OCI-LY1 (cell line): Measurements from ENCODE around the gene SLC16A1.

Experiments used
- H2AFZ ChIP-seq: fragments of 200-600 bp; sonication (generic), shearing (Covaris generic); 2 replicates; pipeline ENCODE4 v1.6.0; 2014; ENCODE audit warnings: antibody characterized with exemption, mild to moderate bottlenecking, low read length
- H3F3A ChIP-seq: fragments of 200-600 bp; sonication (generic), shearing (Covaris generic); 2 replicates; pipeline ENCODE4 v1.6.0; 2014; ENCODE audit warnings: mild to moderate bottlenecking, antibody characterized with exemption, low read length, moderate library complexity; ENCODE audit not compliant: insufficient read depth
- H3K27ac ChIP-seq: fragments of 200-600 bp; sonication (generic); 2 replicates; pipeline ENCODE4 v1.5.1; 2014; ENCODE audit warnings: low read length, mixed run types, mild to moderate bottlenecking, low read depth; ENCODE audit not compliant: poor library complexity, severe bottlenecking
- H3K27me3 ChIP-seq: fragments of 200-600 bp; sonication (generic); 2 replicates; pipeline ENCODE4 v1.6.0; 2014; ENCODE audit warnings: antibody characterized with exemption, mild to moderate bottlenecking, low read length, moderate library complexity; ENCODE audit not compliant: insufficient read depth
- H3K36me3 ChIP-seq: fragments of 200-600 bp; sonication (generic); 2 replicates; pipeline ENCODE4 v1.6.1; 2014; ENCODE audit warnings: mild to moderate bottlenecking, antibody characterized with exemption, low read length, moderate library complexity, mixed read lengths; ENCODE audit not compliant: insufficient read depth
- H3K4me1 ChIP-seq: fragments of 200-600 bp; sonication (generic); 2 replicates; pipeline ENCODE4 v1.5.1; 2014; ENCODE audit warnings: mild to moderate bottlenecking, low read length, moderate library complexity; ENCODE audit not compliant: insufficient read depth, severe bottlenecking
- H3K4me2 ChIP-seq: fragments of 200-600 bp; sonication (generic), shearing (Covaris generic); 2 replicates; pipeline ENCODE4 v1.6.1; 2014; ENCODE audit warnings: low read length
- H3K4me3 ChIP-seq: fragments of 200-600 bp; sonication (generic); 2 replicates; pipeline ENCODE4 v1.5.1; 2014; ENCODE audit warnings: low read length, low read depth, mild to moderate bottlenecking, mixed read lengths; ENCODE audit not compliant: poor library complexity, severe bottlenecking
- H3K79me2 ChIP-seq: fragments of 200-600 bp; shearing (Covaris generic); 2 replicates; pipeline ENCODE4 v1.6.1; 2016; ENCODE audit warnings: mixed run types, low read length, mixed read lengths; ENCODE audit not compliant: insufficient read depth
- H3K9ac ChIP-seq: fragments of 200-600 bp; sonication (generic), shearing (Covaris generic); 2 replicates; pipeline ENCODE4 v1.6.1; 2014; ENCODE audit warnings: mild to moderate bottlenecking, low read length, mixed read lengths
- H3K9me2 ChIP-seq: fragments of 200-600 bp; sonication (generic), shearing (Covaris generic); 2 replicates; pipeline ENCODE4 v1.6.1; 2014; ENCODE audit warnings: low read depth, mild to moderate bottlenecking, low read length, mixed read lengths
- H3K9me3 ChIP-seq: fragments of 200-600 bp; shearing (Covaris generic); 2 replicates; pipeline ENCODE4 v1.6.1; 2014; ENCODE audit warnings: low read length, mixed read lengths
- H4K20me1 ChIP-seq: fragments of 200-600 bp; sonication (generic), shearing (Covaris generic); 2 replicates; pipeline ENCODE4 v1.6.0; 2016; ENCODE audit warnings: mild to moderate bottlenecking, low read length; ENCODE audit not compliant: insufficient read depth
- CTCF ChIP-seq: fragments of 200-600 bp; sonication (generic), shearing (Covaris generic); IDR thresholded peaks from 2 replicates; pipeline ENCODE4 v1.5.1; 2017; ENCODE audit warnings: mild to moderate bottlenecking, antibody characterized with exemption, low read length, moderate library complexity, mixed read lengths
- EZH2 ChIP-seq: fragments of 200-600 bp; sonication (generic), shearing (Covaris generic); IDR thresholded peaks from 2 replicates; pipeline ENCODE4 v1.8.0; 2017; ENCODE audit warnings: borderline replicate concordance, mixed run types, mild to moderate bottlenecking, antibody characterized with exemption, low read length, moderate library complexity, mixed read lengths

The SLC16A1 gene

GRCh38 chr1:112992780-112993179, 36.8 kb upstream of the SLC16A1 start:
- H3K27ac ChIP-seq, result no peak overlapping the region
- H3K4me2 ChIP-seq, result no peak overlapping the region
- H4K20me1 ChIP-seq, result no peaks in the 10 kb centered on the region
- H3F3A ChIP-seq, result no peaks in the 10 kb centered on the region
- TF ChIP-seq CTCF, result no peak
- TF ChIP-seq EZH2, result no peak
- H3K4me3 ChIP-seq, result no peak overlapping the region
- H3K4me1 ChIP-seq, result no peaks in the 10 kb centered on the region
- no peaks in the 10 kb centered on the region for H3K9me2 ChIP-seq
- no peaks in the 10 kb centered on the region for H3K27me3 ChIP-seq
- H3K9ac ChIP-seq, result no peak overlapping the region
- H3K9me3 ChIP-seq, result no peaks in the 10 kb centered on the region
- H3K36me3 ChIP-seq, result no peaks in the 10 kb centered on the region
- no peak overlapping the region for H2AFZ ChIP-seq
- H3K79me2 ChIP-seq, result no peaks in the 10 kb centered on the region

GRCh38 chr1:112991402-112992120, 35.6 kb upstream of the SLC16A1 start:
- H3K9me3 ChIP-seq, result no peaks in the 10 kb centered on the region
- no peak overlapping the region for H2AFZ ChIP-seq
- no peaks in the 10 kb centered on the region for H3K4me1 ChIP-seq
- H3K27ac ChIP-seq, result no peak overlapping the region
- no peaks in the 10 kb centered on the region for H3F3A ChIP-seq
- H4K20me1 ChIP-seq, result no peaks in the 10 kb centered on the region
- no peaks in the 10 kb centered on the region for H3K27me3 ChIP-seq
- no peak overlapping the region for H3K4me2 ChIP-seq
- H3K36me3 ChIP-seq, result no peaks in the 10 kb centered on the region
- no peak overlapping the region for H3K9ac ChIP-seq
- no peaks in the 10 kb centered on the region for H3K79me2 ChIP-seq
- no peak overlapping the region for H3K4me3 ChIP-seq
- no peaks in the 10 kb centered on the region for H3K9me2 ChIP-seq
- TF ChIP-seq EZH2, result no peak

GRCh38 chr1:112990271-112990670, 34.3 kb upstream of the SLC16A1 start:
- no peak for TF ChIP-seq EZH2
- TF ChIP-seq CTCF, result no peak
- H3K4me1 ChIP-seq, result no peaks in the 10 kb centered on the region
- no peak overlapping the region for H3K4me2 ChIP-seq
- H3K4me3 ChIP-seq, result no peak overlapping the region
- no peaks in the 10 kb centered on the region for H3K27me3 ChIP-seq
- no peaks in the 10 kb centered on the region for H3K9me2 ChIP-seq
- H3K27ac ChIP-seq, result no peak overlapping the region
- H3K36me3 ChIP-seq, result no peaks in the 10 kb centered on the region
- no peak overlapping the region for H2AFZ ChIP-seq
- H3F3A ChIP-seq, result no peaks in the 10 kb centered on the region
- no peaks in the 10 kb centered on the region for H4K20me1 ChIP-seq
- H3K9ac ChIP-seq, result no peak overlapping the region
- no peaks in the 10 kb centered on the region for H3K79me2 ChIP-seq
- H3K9me3 ChIP-seq, result no peaks in the 10 kb centered on the region

- no peaks in the 10 kb centered on the region for H4K20me1 ChIP-seq
- no peaks in the 10 kb centered on the region for H3K9me2 ChIP-seq
- H3K9ac ChIP-seq, result no peak overlapping the region
- H3K4me1 ChIP-seq, result peaks cover 7% of the 10 kb centered on the region
- H3K4me2 ChIP-seq, result no peak overlapping the region
- H3K4me3 ChIP-seq, result no peak overlapping the region
- H3K36me3 ChIP-seq, result no peaks in the 10 kb centered on the region
- TF ChIP-seq CTCF (no peak), EZH2 (no peak)
- no peak overlapping the region for H3K27ac ChIP-seq
- no peaks in the 10 kb centered on the region for H3F3A ChIP-seq
- no peaks in the 10 kb centered on the region for H3K9me3 ChIP-seq
- H3K79me2 ChIP-seq, result no peaks in the 10 kb centered on the region
- H3K27me3 ChIP-seq, result no peaks in the 10 kb centered on the region
- H2AFZ ChIP-seq, result no peak overlapping the region
Observed at GRCh38 chr1:112988367-112988766, 32.4 kb upstream of the SLC16A1 start.
